ENCODE measurements around the gene GEMIN5. TPM values are rescaled to one million over a fixed set of nuclear protein-coding genes. Genes with fewer than 3 reads are reported as not detected.
A peak's percentile ranks its signal among the peaks of the same experiment; 100 is the strongest.

GEMIN5 gene
- polyA plus RNA-seq, 2 of the 4 experiments (the other 2 are of a cell fraction), result 20.2 to 22.6 TPM

- H3K27ac ChIP-seq, result no peak overlapping the region
- no peak for FAIRE-seq
- ChIA-PET POLR2A (no interaction called here), CTCF (interaction anchor here (1.2 to 2.8 kb wide), 3 partner anchors 18 to 1858 kb away, joined by 3 to 8 read pairs (median 4); no protein-coding TSS in a partner anchor)
- TF ChIP-seq ZNF302 (CRISPR knock-in tag; IDR thresholded peaks at IDR 0.05) (no peak), CBX2 (IDR thresholded peaks at IDR 0.05; ENCODE audit: borderline replicate concordance, low read depth) (no peak), HOXA7 (CRISPR knock-in tag; IDR thresholded peaks at IDR 0.05) (no peak), MAZ (IDR thresholded peaks at IDR 0.05; ENCODE audit: borderline replicate concordance, low read depth, low read length) (no peak), ESRRA (IDR thresholded peaks at IDR 0.05; ENCODE audit: borderline replicate concordance, low read length) (no peak), NR3C1 (IDR thresholded peaks at IDR 0.05) (no peak), JUNB (IDR thresholded peaks at IDR 0.05) (no peak), POLR2A (IDR thresholded peaks at IDR 0.05; ENCODE audit: low read length) (no peak), RCOR1 (IDR thresholded peaks at IDR 0.05; ENCODE audit: low read depth, low read length) (no peak), GATA3 (IDR thresholded peaks at IDR 0.05; ENCODE audit: borderline replicate concordance) (no peak), CBX8 (IDR thresholded peaks at IDR 0.05) (no peak)
- ATAC-seq, result no peak
- no peak overlapping the region for H3K4me2 ChIP-seq
- H3K4me3 ChIP-seq, result no peak overlapping the region
- no peak for DNase-seq (ENCODE audit: low read depth in 1 of 2, low spot score in 1 of 2)
- WGBS (ENCODE audit: missing lambda C conversion rate), result 92% methylated on average over 3 of the region's 3 CpGs
- H3K9me3 ChIP-seq, result no peaks in the 10 kb centered on the region
- no peaks in the 10 kb centered on the region; the same call in 2 of the 3 replicates for H3K4me1 ChIP-seq
Observed at GRCh38 chr5:154966874-154967273, 28.9 kb upstream of the GEMIN5 start.

GRCh38 chr5:154966081-154966841 is 28.2 kb upstream of the GEMIN5 start:
- POLR2A ChIA-PET, result no interaction called here
- FAIRE-seq, result no peak
- CTCF ChIA-PET, result interaction anchor here (1.2 to 2.8 kb wide), 3 partner anchors 19 to 1858 kb away, joined by 3 to 8 read pairs (median 4); no protein-coding TSS in a partner anchor

GRCh38 chr5:154962494-154962893 is 24.5 kb upstream of the GEMIN5 start:
- Histone ChIP-seq H3K27ac (no peak overlapping the region), H3K4me1 (no peaks in the 10 kb centered on the region; the same call in 2 of the 3 replicates), H3K9me3 (no peaks in the 10 kb centered on the region), H3K4me3 (no peak overlapping the region), H3K4me2 (no peak overlapping the region)
- ChIA-PET CTCF (no interaction called here), POLR2A (no interaction called here)
- TF ChIP-seq TP53 (CRISPR knock-in tag; IDR thresholded peaks at IDR 0.05), result no peak
- TF ChIP-seq FOSL2 (IDR thresholded peaks at IDR 0.05), result no peak
- peak; percentile 49; the same call in 1 of the 2 replicates for TF ChIP-seq FOSL2 (CRISPR knock-in tag; IDR thresholded peaks at IDR 0.05)
- WGBS (ENCODE audit: missing lambda C conversion rate), result 80% methylated on average over 1 of the region's 1 CpG
- no peak for FAIRE-seq
- peak in 1 of 2 experiments; percentile 16 for DNase-seq (ENCODE audit: low read depth in 1 of 2, low spot score in 1 of 2)
- peak; percentile 23 to 34; a peak in 1 of 6 replicates for ATAC-seq

More at GRCh38 chr5:154966081-154966841, 28.2 kb upstream of the GEMIN5 start:
- Histone ChIP-seq H3K9me3 (no peaks in the 10 kb centered on the region), H3K4me2 (no peak overlapping the region), H3K27ac (no peak overlapping the region), H3K4me1 (no peaks in the 10 kb centered on the region; the same call in 2 of the 3 replicates), H3K4me3 (no peak overlapping the region)
- ATAC-seq (no peak), DNase-seq (ENCODE audit: low read depth in 1 of 2, low spot score in 1 of 2) (no peak)
- TF ChIP-seq CHD4 (IDR thresholded peaks at IDR 0.05; ENCODE audit: borderline replicate concordance) (no peak), BHLHE40 (IDR thresholded peaks at IDR 0.05; ENCODE audit: low read depth, low read length) (no peak), POLR2AphosphoS2 (conservative IDR thresholded peaks at IDR 0.05; ENCODE audit: low read length) (no peak), FOSB (CRISPR knock-in tag; IDR thresholded peaks at IDR 0.05) (no peak), GATA3 (IDR thresholded peaks at IDR 0.05; ENCODE audit: borderline replicate concordance) (no peak), EHF (CRISPR knock-in tag; IDR thresholded peaks at IDR 0.05) (no peak), MYC (IDR thresholded peaks at IDR 0.05; ENCODE audit: borderline replicate concordance, low read length) (no peak), HOXB5 (CRISPR knock-in tag; IDR thresholded peaks at IDR 0.05) (no peak), POLR2A (IDR thresholded peaks at IDR 0.05; ENCODE audit: low read length) (no peak), FOXS1 (CRISPR knock-in tag; IDR thresholded peaks at IDR 0.05) (no peak)
- 82% methylated on average over 7 of the region's 7 CpGs for WGBS (ENCODE audit: missing lambda C conversion rate)

GRCh38 chr5:154956712-154957111 is 18.7 kb upstream of the GEMIN5 start:
- CTCF ChIA-PET, result interaction anchor here (1.2 kb wide), 1 partner anchor 11 kb away, joined by 3 read pairs; no protein-coding TSS in a partner anchor
- no peak overlapping the region for H3K27ac ChIP-seq
- DNase-seq (ENCODE audit: low read depth in 1 of 2, low spot score in 1 of 2), result no peak
- H3K4me2 ChIP-seq, result no peak overlapping the region
- no peaks in the 10 kb centered on the region for H3K9me3 ChIP-seq
- H3K4me3 ChIP-seq, result no peak overlapping the region
- H3K4me1 ChIP-seq, result no peaks in the 10 kb centered on the region
- ATAC-seq, result no peak
- POLR2A ChIA-PET, result no interaction called here
- FAIRE-seq, result no peak
- TF ChIP-seq CTCF (IDR thresholded peaks at IDR 0.05) (no peak), NPAS2 (CRISPR knock-in tag; IDR thresholded peaks at IDR 0.05; ENCODE audit: borderline replicate concordance) (no peak), NFE2L2 (conservative IDR thresholded peaks at IDR 0.05; ENCODE audit: low read length) (no peak), CBX2 (IDR thresholded peaks at IDR 0.05; ENCODE audit: borderline replicate concordance, low read depth) (no peak), HDAC2 (IDR thresholded peaks at IDR 0.05) (no peak), ESRRA (IDR thresholded peaks at IDR 0.05; ENCODE audit: borderline replicate concordance, low read length) (no peak), MYC (IDR thresholded peaks at IDR 0.05; ENCODE audit: borderline replicate concordance, low read length) (no peak), POLR2A (IDR thresholded peaks at IDR 0.05; ENCODE audit: low read length) (no peak), ZC3H11A (IDR thresholded peaks at IDR 0.05) (no peak), RNF2 (IDR thresholded peaks at IDR 0.05; ENCODE audit: borderline replicate concordance, low read depth) (no peak)
